Progenitor cell of endocrine pancreas (in vitro differentiated cells): ENCODE measurements around the gene STAB2. TPM values are rescaled to one million over a fixed set of nuclear protein-coding genes. Genes with fewer than 3 reads are reported as not detected.

ENCODE experiments used
- DNase-seq: peaks from one replicate; pipeline ENCODE4 v3.0.0; 2021; ENCODE audit warnings: low spot score; ENCODE audit not compliant: unreplicated experiment
- H3K27ac Mint-ChIP-seq: 2 replicates; pipeline ENCODE4 v1.8.0; 2021; ENCODE audit warnings: mild to moderate bottlenecking, moderate library complexity, mixed read lengths
- H3K27me3 Mint-ChIP-seq: 2 replicates; pipeline ENCODE4 v1.8.0; 2021; ENCODE audit warnings: mixed read lengths
- H3K36me3 Mint-ChIP-seq: 2 replicates; pipeline ENCODE4 v1.8.0; 2022; ENCODE audit warnings: mixed read lengths; ENCODE audit not compliant: insufficient read depth
- H3K4me1 Mint-ChIP-seq: 2 replicates; pipeline ENCODE4 v1.8.0; 2021; ENCODE audit warnings: low read depth, mixed read lengths
- H3K4me3 Mint-ChIP-seq: 2 replicates; pipeline ENCODE4 v1.8.0; 2021; ENCODE audit warnings: low read depth, mild to moderate bottlenecking, moderate library complexity, mixed read lengths
- H3K9me3 Mint-ChIP-seq: 2 replicates; pipeline ENCODE4 v1.8.0; 2021; ENCODE audit warnings: low read depth, mixed read lengths
- CTCF ChIP-seq: fragments of 200-600 bp; sonication (generic); IDR thresholded peaks from one replicate; pipeline ENCODE4 v1.5.0; 2021; ENCODE audit warnings: antibody characterized with exemption, mild to moderate bottlenecking; ENCODE audit not compliant: unreplicated experiment
- long read RNA-seq: library from polyadenylated mRNA; unstranded; transcript quantifications from one replicate; pipeline ENCODE4 v2.0.0, GENCODE V29; 2020
- total RNA-seq: library from RNA; stranded (reverse); gene quantifications from 2 replicates; pipeline ENCODE4 v1.2.1, GENCODE V29; 2021

The STAB2 gene
- total RNA-seq: not detected in 2 replicates
- long read RNA-seq: 0 reads

- peaks cover 5% of the 10 kb centered on the region for H3K4me1 Mint-ChIP-seq
- no peaks in the 10 kb centered on the region for H3K9me3 Mint-ChIP-seq
- no peak for DNase-seq
- no peaks in the 10 kb centered on the region for H3K36me3 Mint-ChIP-seq
- no peak for TF ChIP-seq CTCF
- peaks cover 55% of the 10 kb centered on the region for H3K27me3 Mint-ChIP-seq
- no peak within 1 kb of the TSS for H3K4me3 Mint-ChIP-seq
- H3K27ac Mint-ChIP-seq: no peak within 1 kb of the TSS
Observed at GRCh38 chr12:103586791-103587370, at the start of gene STAB2. STAB2 (plus strand) TSS chr12:103587273; CDS start chr12:103587477, 204 bp downstream.

GRCh38 chr12:103538397-103538796 is 48.7 kb upstream of the STAB2 start:
- no peak for TF ChIP-seq CTCF
- H3K9me3 Mint-ChIP-seq: peaks cover 4% of the 10 kb centered on the region
- no peak overlapping the region for H3K27ac Mint-ChIP-seq
- H3K4me1 Mint-ChIP-seq: peaks cover 10% of the 10 kb centered on the region
- no peak for DNase-seq
- peaks cover 55% of the 10 kb centered on the region for H3K27me3 Mint-ChIP-seq
- no peaks in the 10 kb centered on the region for H3K36me3 Mint-ChIP-seq
- H3K4me3 Mint-ChIP-seq: no peak overlapping the region

- Mint-ChIP-seq H3K4me1 (no peaks in the 10 kb centered on the region), H3K27me3 (peaks cover 62% of the 10 kb centered on the region), H3K27ac (no peak overlapping the region), H3K9me3 (peaks cover 13% of the 10 kb centered on the region), H3K4me3 (no peak overlapping the region), H3K36me3 (peaks cover 4% of the 10 kb centered on the region)
- no peak for DNase-seq
- TF ChIP-seq CTCF: no peak
Observed at GRCh38 chr12:103540319-103540718, 46.8 kb upstream of the STAB2 start.

- no peaks in the 10 kb centered on the region for H3K4me1 Mint-ChIP-seq
- H3K27me3 Mint-ChIP-seq: peaks cover 65% of the 10 kb centered on the region
- H3K4me3 Mint-ChIP-seq: no peak overlapping the region
- no peak overlapping the region for H3K27ac Mint-ChIP-seq
- H3K9me3 Mint-ChIP-seq: peaks cover 8% of the 10 kb centered on the region
- no peak for TF ChIP-seq CTCF
- H3K36me3 Mint-ChIP-seq: peaks cover 4% of the 10 kb centered on the region
- no peak for DNase-seq
Observed at GRCh38 chr12:103542078-103542477, 45.0 kb upstream of the STAB2 start.

GRCh38 chr12:103546959-103547358 is 40.1 kb upstream of the STAB2 start:
- Mint-ChIP-seq H3K27ac (no peak overlapping the region), H3K36me3 (peaks cover 4% of the 10 kb centered on the region), H3K27me3 (peaks cover 64% of the 10 kb centered on the region), H3K4me3 (no peak overlapping the region), H3K4me1 (no peaks in the 10 kb centered on the region), H3K9me3 (peaks cover 8% of the 10 kb centered on the region)
- TF ChIP-seq CTCF: no peak
- no peak for DNase-seq
